ENCODE data around the gene ZNF512B.
"Not testable (repeated sequence)": the region's sequence is repeated elsewhere in the genome, so short reads cannot be mapped to it uniquely, and the experiment has no call there.

ZNF512B gene

GRCh38 chr20:63976980-63977738, 7.4 kb upstream of the ZNF512B start:
- no peak for DNase-seq

DNA sequence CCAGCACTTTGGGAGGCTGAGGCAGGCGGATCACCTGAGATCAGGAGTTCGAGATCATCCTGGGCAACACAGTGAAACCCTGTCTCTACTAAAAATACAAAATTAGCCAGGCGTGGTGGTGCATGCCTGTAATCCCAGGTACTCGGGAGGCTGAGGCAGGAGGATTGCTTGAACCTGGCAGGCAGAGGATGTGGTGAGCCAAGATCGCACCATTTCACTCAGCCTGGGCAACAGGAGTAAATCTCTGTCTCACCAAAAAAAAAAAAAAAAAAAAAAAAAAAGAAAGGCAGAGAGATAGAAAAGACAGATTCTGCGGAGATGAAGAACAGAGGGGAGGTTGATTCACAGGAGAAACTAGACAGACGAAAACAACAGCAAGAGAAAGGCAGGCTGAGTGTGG, 6.8 kb upstream of the ZNF512B start:
- DNase-seq: not testable (repeated sequence)

GRCh38 chr20:63974402-63975200, 4.9 kb upstream of the ZNF512B start:
- DNase-seq: no peak

GRCh38 chr20:63973636-63974401, 4.1 kb upstream of the ZNF512B start:
- DNase-seq: peak; percentile 82

- no peak for DNase-seq
Measured at GRCh38 chr20:63973160-63973479, 3.4 kb upstream of the ZNF512B start.

GRCh38 chr20:63972312-63973159, 2.8 kb upstream of the ZNF512B start:
- no peak for DNase-seq

DNA sequence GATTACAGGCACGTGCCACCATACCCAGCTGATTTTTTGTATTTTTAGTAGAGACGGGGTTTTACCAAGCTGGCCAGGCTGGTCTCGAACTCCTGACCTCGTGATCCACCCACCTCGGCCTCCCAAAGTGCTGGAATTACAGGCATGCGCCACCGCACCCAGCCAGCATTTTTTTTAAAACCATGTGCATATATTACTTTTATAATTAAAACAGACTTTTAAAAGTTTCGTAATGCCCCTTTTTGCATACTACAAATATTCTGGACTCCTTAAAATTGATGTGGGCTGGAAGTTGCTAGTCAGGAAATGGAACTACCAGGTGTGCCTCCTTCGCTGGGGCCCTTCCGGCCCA, 2.2 kb upstream of the ZNF512B start:
- DNase-seq: not testable (repeated sequence)

GRCh38 chr20:63970714-63971431, 1.1 kb upstream of the ZNF512B start:
- DNase-seq: no peak

DNA sequence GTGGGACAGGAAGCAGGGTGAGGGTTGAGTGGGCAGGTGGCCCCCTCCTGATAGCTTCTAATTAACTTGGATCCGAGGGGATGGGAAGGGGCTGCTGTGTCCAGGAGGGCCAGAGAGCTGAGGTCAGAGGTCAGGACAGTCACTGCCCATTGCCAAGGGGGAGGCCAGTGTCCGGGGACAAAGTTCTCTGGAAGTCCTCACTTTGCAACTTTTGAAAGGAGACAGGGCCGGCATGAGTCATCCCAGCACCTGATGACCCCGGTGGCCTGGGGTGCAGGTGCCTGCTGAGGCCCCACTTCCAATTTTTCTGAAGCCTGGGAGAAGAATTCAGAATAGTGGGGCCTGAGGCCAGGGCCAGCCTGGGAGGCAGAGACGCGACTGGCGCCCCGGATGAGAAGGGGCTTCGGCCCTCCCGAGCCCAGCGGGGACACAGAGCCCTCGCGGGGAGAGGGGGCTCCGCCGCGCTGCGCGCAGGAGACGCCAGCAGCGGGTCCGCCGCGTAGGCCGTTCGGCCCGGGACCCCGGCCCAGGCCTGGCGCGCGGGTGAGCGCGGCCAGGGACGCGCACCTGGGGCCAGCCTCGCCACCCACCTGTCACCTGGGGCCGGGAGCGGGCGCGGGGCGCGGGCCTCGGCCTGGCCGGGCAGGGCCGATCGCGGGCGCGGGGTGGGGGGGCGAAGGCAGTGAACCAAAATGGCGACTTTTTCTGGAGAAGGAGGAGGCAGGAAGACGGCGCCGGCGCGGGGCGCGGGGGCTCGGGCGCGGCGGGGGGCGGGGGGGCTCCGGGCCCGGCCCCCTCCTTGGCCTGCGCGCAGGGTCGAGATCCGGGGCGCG, 586 bp downstream of the ZNF512B start:
- no peak for DNase-seq

DNA sequence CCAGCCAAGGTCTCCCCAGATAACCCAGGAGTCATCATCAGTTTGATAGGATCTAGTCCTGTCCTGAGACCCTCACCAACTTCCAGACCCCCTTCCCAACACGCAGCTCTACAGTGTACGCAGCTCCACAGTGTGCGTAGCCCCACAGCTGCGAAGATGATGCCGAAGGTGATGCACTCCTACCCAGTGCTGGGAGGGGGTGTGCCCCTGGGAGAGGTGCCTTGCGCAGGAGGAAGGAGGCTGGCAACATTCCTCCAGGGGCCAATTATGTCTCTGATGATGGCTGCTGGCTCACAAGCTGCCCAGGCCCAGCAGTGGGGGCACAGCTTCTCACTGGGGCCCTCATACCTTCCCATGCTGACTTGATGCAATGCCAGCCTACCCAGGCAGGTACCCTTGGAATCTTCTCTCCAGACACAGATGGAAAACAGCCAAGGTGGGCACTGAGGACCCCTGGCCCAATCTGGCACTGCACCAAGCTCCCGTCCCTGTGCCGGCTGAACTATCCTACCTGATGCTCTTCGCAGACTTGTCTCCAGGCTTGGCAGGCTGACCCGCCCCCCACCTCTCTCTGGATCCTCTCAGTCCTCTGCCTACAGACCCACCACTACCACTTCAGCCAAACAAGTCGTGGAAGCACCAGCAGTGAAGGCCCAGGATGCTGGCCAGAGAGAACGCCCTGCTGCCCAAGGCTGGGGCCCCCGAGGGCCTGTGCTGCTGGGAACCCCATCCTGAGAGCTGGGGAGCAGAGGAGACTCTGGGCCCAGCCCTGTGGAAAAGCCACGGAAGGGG, 1.4 kb downstream of the ZNF512B start:
- DNase-seq: no peak

GRCh38 chr20:63967330-63968135, 2.2 kb downstream of the ZNF512B start:
- no peak for DNase-seq

- DNase-seq: no peak
Measured at GRCh38 chr20:63966944-63967322, 2.8 kb downstream of the ZNF512B start.

DNA sequence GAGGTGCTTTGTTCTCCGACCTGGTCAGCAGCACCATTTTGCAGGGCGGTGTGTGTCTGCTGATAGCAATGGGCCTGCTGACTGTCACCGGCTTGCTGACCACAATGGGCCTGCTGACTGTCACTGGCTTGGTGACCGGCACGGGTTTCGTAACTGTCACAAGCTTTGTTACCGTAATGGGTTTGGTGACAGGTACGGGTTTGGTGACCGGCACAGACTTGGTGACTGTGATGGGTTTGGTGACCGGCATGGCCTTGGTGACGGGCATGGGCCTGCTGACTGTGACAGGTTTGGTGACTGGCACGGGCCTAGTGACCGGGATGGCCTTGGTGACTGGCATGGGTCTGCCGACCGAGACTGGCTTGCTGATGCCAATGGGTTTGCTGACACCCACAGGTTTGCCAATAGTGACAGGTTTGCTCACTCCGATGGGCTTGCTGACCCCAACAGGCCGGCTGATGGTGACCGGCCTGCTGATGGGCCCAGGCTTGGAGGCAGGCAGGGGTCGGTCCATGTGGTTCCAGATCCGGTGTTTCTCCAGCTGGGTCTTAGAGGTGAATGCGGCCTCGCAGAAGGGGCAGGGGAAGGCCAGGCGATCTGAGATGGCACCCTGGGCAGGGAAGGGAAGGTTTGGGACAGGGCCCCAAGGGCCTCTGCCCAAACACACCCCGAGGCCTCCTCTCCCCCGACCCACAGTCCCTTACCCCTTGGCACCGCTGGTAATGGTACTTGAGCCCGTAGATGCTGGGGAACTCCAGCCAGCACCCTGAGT, 3.4 kb downstream of the ZNF512B start:
- DNase-seq: no peak

- no peak for DNase-seq
Measured at GRCh38 chr20:63964412-63964811, 5.3 kb downstream of the ZNF512B start.

GRCh38 chr20:63963784-63964301, 5.9 kb downstream of the ZNF512B start:
- DNase-seq: no peak

- no peak for DNase-seq
Measured at GRCh38 chr20:63963348-63963741, 6.4 kb downstream of the ZNF512B start.

GRCh38 chr20:63962426-63963347, 7.0 kb downstream of the ZNF512B start:
- no peak for DNase-seq

Data from GOT3 (cell line).